ENCODE measurements around the gene SOBP.

SOBP gene

GRCh38 chr6:107632381-107633136 is 142.6 kb downstream of the SOBP start:
- no peak for DNase-seq (ENCODE audit: extremely low read depth, low read depth)
- TF ChIP-seq, protein P1, sequence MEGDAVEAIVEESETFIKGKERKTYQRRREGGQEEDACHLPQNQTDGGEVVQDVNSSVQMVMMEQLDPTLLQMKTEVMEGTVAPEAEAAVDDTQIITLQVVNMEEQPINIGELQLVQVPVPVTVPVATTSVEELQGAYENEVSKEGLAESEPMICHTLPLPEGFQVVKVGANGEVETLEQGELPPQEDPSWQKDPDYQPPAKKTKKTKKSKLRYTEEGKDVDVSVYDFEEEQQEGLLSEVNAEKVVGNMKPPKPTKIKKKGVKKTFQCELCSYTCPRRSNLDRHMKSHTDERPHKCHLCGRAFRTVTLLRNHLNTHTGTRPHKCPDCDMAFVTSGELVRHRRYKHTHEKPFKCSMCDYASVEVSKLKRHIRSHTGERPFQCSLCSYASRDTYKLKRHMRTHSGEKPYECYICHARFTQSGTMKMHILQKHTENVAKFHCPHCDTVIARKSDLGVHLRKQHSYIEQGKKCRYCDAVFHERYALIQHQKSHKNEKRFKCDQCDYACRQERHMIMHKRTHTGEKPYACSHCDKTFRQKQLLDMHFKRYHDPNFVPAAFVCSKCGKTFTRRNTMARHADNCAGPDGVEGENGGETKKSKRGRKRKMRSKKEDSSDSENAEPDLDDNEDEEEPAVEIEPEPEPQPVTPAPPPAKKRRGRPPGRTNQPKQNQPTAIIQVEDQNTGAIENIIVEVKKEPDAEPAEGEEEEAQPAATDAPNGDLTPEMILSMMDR (IDR thresholded peaks at IDR 0.05; ENCODE audit: low read depth, low read length, missing control alignments), result no peak
- no peak overlapping the region for H3K4me3 ChIP-seq (replicated peaks; ENCODE audit: low read depth, low read length)

DNA sequence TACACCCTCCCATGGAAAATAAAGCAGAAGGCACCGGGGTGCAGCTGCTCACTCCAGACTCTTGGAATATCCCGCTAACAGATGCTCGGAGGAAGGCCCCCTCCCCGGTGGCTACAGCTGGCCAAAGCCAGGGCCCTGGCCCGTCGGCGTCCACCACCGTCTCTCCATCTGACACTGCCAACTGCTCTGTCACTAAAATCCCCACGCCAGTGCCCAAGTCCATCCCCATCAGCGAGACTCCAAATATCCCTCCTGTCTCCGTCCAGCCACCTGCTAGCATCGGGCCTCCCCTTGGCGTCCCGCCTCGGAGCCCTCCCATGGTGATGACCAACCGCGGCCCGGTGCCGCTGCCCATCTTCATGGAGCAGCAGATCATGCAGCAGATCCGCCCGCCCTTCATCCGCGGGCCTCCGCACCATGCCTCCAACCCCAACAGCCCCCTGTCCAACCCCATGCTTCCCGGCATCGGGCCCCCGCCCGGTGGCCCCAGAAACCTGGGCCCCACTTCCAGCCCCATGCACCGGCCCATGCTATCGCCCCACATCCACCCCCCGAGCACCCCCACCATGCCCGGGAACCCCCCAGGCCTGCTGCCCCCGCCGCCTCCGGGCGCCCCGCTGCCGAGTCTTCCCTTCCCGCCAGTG is 143.9 kb downstream of the SOBP start:
- TF ChIP-seq, protein P1 (IDR thresholded peaks at IDR 0.05; ENCODE audit: low read depth, low read length, missing control alignments), result no peak
- no peak overlapping the region for H3K4me3 ChIP-seq (replicated peaks; ENCODE audit: low read depth, low read length)
- DNase-seq (ENCODE audit: extremely low read depth, low read depth), result no peak

- TF ChIP-seq, protein P1 (IDR thresholded peaks at IDR 0.05; ENCODE audit: low read depth, low read length, missing control alignments), result no peak
- no peak overlapping the region for H3K4me3 ChIP-seq (replicated peaks; ENCODE audit: low read depth, low read length)
- DNase-seq (ENCODE audit: extremely low read depth, low read depth), result no peak
Observed at GRCh38 chr6:107634324-107635056, 144.6 kb downstream of the SOBP start.

- TF ChIP-seq, protein P1 (IDR thresholded peaks at IDR 0.05; ENCODE audit: low read depth, low read length, missing control alignments), result no peak
- no peak overlapping the region for H3K4me3 ChIP-seq (replicated peaks; ENCODE audit: low read depth, low read length)
- no peak for DNase-seq (ENCODE audit: extremely low read depth, low read depth)
Observed at GRCh38 chr6:107635057-107635515, 145.2 kb downstream of the SOBP start.

GRCh38 chr6:107636486-107636885 is 146.6 kb downstream of the SOBP start:
- TF ChIP-seq, protein P1 (IDR thresholded peaks at IDR 0.05; ENCODE audit: low read depth, low read length, missing control alignments), result no peak
- H3K4me3 ChIP-seq (replicated peaks; ENCODE audit: low read depth, low read length), result no peak overlapping the region
- no peak for DNase-seq (ENCODE audit: extremely low read depth, low read depth)

- H3K4me3 ChIP-seq (replicated peaks; ENCODE audit: low read depth, low read length), result no peak overlapping the region
- no peak for DNase-seq (ENCODE audit: extremely low read depth, low read depth)
- TF ChIP-seq, protein P1 (IDR thresholded peaks at IDR 0.05; ENCODE audit: low read depth, low read length, missing control alignments), result no peak
Observed at GRCh38 chr6:107637316-107638315, 147.7 kb downstream of the SOBP start.
